HL-60 (cell line): ENCODE data around the gene LAMA2.

ENCODE experiments used
- DNase-seq, 2 experiments: peaks; one replicate each; pipeline ENCODE4 v3.0.0-alpha.2; 2010 to 2020; ENCODE audit warnings: low read depth in 1 of 2, low spot score in 1 of 2
- H3K27ac ChIP-seq: fragments of 250-450 bp; sonication (Bioruptor Pico); replicated peaks from 2 replicates; pipeline ENCODE4 v1.5.1; 2020; ENCODE audit warnings: mild to moderate bottlenecking, moderate library complexity
- H3K27me3 ChIP-seq: fragments of 250-450 bp; sonication (Bioruptor Pico); 2 replicates; pipeline ENCODE4 v1.5.1; 2021; ENCODE audit warnings: mild to moderate bottlenecking, moderate library complexity; ENCODE audit not compliant: insufficient read depth, poor library complexity, severe bottlenecking
- H3K4me3 ChIP-seq: replicated peaks from 2 replicates; pipeline ENCODE4 v1.5.1; 2011; ENCODE audit warnings: mild to moderate bottlenecking, control low read depth, low read length; ENCODE audit not compliant: insufficient read depth
- GABPA ChIP-seq: IDR thresholded peaks from 2 replicates; pipeline ENCODE4 v1.6.1; 2012; ENCODE audit warnings: low read depth
- POLR2AphosphoS5 ChIP-seq: IDR thresholded peaks from 2 replicates; pipeline ENCODE4 v1.6.1; 2012; ENCODE audit warnings: low read depth
- SPI1 ChIP-seq: IDR thresholded peaks from 2 replicates; pipeline ENCODE4 v1.6.1; 2012; ENCODE audit warnings: low read depth, mild to moderate bottlenecking, borderline replicate concordance
- TF ChIP-seq, protein P1 (sequence below): IDR thresholded peaks from 2 replicates; pipeline ENCODE4 v1.6.1; 2012; ENCODE audit warnings: low read depth; ENCODE audit not compliant: insufficient replicate concordance
- TF ChIP-seq, protein P2 (sequence below): IDR thresholded peaks from one replicate; pipeline ENCODE4 v1.5.1; 2011; ENCODE audit warnings: low read length, control low read depth, inconsistent platforms; ENCODE audit not compliant: insufficient read depth

The LAMA2 gene

DNA sequence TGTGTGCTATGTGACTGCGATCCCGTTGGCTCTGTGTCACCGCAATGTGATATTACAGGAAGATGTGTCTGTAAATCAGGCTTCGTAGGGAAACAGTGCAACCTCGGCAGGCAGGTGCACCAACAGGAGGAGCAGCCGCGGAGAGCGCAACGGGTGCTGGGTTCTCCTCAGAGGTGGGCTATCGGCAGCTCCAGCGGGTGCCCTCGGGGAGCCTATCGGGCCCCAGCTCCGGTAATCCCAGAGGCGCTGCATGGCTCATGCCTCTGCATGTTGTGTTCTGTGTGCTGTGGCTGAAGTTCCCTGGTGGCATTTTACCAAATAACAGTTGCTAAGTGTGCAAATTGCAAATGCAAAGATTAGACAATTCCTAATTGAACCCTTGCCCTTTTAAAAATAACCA, 409.9 kb downstream of the LAMA2 start:
- Histone ChIP-seq H3K27ac (no peak overlapping the region), H3K4me3 (no peak overlapping the region), H3K27me3 (no peaks in the 10 kb centered on the region)
- DNase-seq: no peak
- TF ChIP-seq, protein P1, sequence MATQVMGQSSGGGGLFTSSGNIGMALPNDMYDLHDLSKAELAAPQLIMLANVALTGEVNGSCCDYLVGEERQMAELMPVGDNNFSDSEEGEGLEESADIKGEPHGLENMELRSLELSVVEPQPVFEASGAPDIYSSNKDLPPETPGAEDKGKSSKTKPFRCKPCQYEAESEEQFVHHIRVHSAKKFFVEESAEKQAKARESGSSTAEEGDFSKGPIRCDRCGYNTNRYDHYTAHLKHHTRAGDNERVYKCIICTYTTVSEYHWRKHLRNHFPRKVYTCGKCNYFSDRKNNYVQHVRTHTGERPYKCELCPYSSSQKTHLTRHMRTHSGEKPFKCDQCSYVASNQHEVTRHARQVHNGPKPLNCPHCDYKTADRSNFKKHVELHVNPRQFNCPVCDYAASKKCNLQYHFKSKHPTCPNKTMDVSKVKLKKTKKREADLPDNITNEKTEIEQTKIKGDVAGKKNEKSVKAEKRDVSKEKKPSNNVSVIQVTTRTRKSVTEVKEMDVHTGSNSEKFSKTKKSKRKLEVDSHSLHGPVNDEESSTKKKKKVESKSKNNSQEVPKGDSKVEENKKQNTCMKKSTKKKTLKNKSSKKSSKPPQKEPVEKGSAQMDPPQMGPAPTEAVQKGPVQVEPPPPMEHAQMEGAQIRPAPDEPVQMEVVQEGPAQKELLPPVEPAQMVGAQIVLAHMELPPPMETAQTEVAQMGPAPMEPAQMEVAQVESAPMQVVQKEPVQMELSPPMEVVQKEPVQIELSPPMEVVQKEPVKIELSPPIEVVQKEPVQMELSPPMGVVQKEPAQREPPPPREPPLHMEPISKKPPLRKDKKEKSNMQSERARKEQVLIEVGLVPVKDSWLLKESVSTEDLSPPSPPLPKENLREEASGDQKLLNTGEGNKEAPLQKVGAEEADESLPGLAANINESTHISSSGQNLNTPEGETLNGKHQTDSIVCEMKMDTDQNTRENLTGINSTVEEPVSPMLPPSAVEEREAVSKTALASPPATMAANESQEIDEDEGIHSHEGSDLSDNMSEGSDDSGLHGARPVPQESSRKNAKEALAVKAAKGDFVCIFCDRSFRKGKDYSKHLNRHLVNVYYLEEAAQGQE: no peak
- TF ChIP-seq GABPA (no peak), POLR2AphosphoS5 (no peak), SPI1 (no peak)
- TF ChIP-seq, protein P2, sequence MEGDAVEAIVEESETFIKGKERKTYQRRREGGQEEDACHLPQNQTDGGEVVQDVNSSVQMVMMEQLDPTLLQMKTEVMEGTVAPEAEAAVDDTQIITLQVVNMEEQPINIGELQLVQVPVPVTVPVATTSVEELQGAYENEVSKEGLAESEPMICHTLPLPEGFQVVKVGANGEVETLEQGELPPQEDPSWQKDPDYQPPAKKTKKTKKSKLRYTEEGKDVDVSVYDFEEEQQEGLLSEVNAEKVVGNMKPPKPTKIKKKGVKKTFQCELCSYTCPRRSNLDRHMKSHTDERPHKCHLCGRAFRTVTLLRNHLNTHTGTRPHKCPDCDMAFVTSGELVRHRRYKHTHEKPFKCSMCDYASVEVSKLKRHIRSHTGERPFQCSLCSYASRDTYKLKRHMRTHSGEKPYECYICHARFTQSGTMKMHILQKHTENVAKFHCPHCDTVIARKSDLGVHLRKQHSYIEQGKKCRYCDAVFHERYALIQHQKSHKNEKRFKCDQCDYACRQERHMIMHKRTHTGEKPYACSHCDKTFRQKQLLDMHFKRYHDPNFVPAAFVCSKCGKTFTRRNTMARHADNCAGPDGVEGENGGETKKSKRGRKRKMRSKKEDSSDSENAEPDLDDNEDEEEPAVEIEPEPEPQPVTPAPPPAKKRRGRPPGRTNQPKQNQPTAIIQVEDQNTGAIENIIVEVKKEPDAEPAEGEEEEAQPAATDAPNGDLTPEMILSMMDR: no peak

DNA sequence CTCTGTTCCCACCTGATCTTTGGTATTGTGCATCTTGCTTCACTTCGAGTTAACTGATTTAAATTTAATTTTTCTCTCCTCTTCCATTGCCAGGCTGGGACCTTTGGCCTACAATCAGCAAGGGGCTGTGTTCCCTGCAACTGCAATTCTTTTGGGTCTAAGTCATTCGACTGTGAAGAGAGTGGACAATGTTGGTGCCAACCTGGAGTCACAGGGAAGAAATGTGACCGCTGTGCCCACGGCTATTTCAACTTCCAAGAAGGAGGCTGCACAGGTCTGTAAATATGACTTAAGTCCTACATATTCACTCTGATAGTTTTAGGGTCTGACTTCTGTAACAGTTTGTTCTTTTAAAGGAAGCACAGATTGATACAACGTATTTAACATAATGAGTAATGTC, 414.7 kb downstream of the LAMA2 start:
- DNase-seq: no peak
- TF ChIP-seq, protein P2: no peak
- TF ChIP-seq SPI1 (no peak), GABPA (no peak), POLR2AphosphoS5 (no peak)
- TF ChIP-seq, protein P1: no peak

DNA sequence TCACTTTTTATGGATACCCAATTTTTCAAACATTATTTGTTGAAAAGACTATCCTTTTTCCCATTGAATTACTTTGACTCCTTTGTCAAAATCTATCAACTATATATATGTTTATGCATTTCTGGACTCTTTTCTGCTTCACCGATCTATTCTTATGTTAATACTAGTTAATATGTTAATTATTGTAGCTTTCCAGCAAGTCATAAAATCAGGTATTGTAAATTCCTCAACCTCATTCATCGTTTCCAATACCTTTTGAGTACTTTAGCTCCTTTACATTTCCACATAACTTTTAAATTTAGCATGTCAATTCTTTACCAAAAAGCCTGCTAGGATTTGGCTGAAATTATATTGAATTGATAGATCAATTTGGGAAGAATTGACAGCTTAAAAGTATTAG, 419.7 kb downstream of the LAMA2 start:
- no peak for DNase-seq
- TF ChIP-seq SPI1: no peak
- TF ChIP-seq, protein P1: no peak
- no peak for TF ChIP-seq GABPA
- TF ChIP-seq POLR2AphosphoS5: no peak
- TF ChIP-seq, protein P2: no peak

More for the DNA sequence above, 414.7 kb downstream of the LAMA2 start:
- Histone ChIP-seq H3K27me3 (no peaks in the 10 kb centered on the region), H3K4me3 (no peak overlapping the region), H3K27ac (no peak overlapping the region)

More for the DNA sequence above, 419.7 kb downstream of the LAMA2 start:
- Histone ChIP-seq H3K4me3 (no peak overlapping the region), H3K27ac (no peak overlapping the region), H3K27me3 (no peaks in the 10 kb centered on the region)
